ENCODE results near the gene CAMTA1.

- no peak for TF ChIP-seq POLR2A (IDR thresholded peaks at IDR 0.05; ENCODE audit: low read length)
- no peak for TF ChIP-seq GATA1 (IDR thresholded peaks at IDR 0.05; ENCODE audit: low read depth, low read length)
Observed at GRCh38 chr1:6924891-6925290, 139.6 kb downstream of the CAMTA1 start.

Measured in erythroblast (primary cell).